ENCODE measurements around the gene WDCP.
A peak's percentile ranks its signal among the peaks of the same experiment; 100 is the strongest.
"Not testable (repeated sequence)": the region's sequence is repeated elsewhere in the genome, so short reads cannot be mapped to it uniquely, and the experiment has no call there.

Gene WDCP, protein sequence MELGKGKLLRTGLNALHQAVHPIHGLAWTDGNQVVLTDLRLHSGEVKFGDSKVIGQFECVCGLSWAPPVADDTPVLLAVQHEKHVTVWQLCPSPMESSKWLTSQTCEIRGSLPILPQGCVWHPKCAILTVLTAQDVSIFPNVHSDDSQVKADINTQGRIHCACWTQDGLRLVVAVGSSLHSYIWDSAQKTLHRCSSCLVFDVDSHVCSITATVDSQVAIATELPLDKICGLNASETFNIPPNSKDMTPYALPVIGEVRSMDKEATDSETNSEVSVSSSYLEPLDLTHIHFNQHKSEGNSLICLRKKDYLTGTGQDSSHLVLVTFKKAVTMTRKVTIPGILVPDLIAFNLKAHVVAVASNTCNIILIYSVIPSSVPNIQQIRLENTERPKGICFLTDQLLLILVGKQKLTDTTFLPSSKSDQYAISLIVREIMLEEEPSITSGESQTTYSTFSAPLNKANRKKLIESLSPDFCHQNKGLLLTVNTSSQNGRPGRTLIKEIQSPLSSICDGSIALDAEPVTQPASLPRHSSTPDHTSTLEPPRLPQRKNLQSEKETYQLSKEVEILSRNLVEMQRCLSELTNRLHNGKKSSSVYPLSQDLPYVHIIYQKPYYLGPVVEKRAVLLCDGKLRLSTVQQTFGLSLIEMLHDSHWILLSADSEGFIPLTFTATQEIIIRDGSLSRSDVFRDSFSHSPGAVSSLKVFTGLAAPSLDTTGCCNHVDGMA

DNA sequence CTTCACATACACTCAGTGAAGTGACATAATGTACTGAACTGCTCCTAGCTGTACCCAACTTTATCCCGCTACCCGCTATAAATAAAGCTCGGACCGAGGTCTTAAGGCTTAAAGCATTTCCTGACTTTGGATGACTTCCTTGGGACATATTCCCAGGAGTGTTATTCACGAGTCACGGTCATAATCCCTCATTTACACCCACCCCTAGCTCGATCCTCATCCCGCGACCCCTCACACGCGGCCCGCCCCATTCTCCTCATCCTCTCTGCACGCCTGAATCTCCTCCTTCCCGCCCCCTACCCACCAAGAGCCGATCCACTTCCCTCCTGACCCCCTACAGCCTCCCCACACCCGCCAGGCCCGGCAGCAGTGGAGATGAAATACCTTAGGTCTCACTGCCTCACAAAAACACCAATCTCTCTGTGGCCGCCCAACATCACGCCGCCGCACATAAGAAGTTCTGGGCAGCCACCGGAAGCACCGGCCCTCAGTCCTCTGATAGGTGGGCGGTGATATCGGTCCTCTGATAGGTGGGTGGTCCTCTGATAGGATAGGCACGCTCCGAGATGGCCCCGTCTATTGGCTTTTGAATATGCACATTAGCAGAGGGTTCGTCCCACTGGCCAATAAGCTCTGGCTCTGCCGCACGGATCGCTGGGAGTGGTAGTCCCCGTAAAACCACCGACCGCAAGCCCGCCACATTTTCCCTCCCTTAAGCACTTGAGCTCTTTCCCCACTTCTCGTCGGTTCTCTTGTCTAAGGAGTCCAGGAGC, at the start of gene WDCP:
Gene WDCP, minus strand, starts transcription at position 462 of the 773 bp plus-strand sequence. CDS start 7,897 bp downstream, outside the sequence.
- peak; percentile 98 for DNase-seq

DNA sequence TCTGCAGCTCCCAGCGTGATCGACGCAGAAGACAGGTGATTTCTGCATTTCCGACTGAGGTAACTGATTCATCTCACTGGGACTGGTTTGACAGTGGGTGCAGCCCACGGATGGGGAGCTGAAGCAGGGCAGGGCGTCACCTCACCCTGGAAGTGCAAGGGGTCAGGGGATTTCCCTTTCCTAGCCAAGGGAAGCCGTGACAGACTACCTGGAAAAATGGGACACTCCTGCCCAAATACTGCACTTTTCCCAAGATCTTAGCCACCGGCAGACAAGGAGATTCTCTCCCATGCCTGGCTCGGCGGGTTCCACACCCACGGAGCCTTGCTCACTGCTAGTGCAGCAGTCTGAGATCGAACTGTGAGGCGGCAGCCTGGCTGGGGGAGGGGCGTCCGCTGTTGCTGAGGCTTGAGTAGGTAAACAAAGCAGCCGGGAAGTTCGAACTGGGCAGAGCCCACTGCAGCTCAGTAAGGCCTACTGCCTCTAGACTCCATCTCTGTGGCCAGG, 48.0 kb upstream of the WDCP start:
- DNase-seq: not testable (repeated sequence)

DNA sequence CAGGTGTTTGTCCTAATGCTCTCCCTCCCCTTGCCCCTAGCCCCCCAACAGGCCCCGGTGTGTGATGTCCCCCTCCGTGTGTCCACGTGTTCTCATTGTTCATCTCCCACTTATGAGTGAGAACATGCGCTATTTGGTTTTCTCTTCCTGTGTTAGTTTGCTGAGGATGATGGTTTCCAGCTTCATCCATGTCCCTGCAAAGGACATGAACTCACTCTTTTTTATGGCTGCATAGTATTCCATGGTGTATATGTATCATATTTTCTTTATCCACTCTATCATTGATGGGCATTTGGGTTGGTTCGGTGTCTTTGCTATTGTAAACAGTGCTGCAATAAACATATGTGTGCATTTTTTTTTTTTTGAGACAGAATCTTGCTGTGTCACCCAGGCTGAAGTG, 46.1 kb upstream of the WDCP start:
- not testable (repeated sequence) for DNase-seq

DNA sequence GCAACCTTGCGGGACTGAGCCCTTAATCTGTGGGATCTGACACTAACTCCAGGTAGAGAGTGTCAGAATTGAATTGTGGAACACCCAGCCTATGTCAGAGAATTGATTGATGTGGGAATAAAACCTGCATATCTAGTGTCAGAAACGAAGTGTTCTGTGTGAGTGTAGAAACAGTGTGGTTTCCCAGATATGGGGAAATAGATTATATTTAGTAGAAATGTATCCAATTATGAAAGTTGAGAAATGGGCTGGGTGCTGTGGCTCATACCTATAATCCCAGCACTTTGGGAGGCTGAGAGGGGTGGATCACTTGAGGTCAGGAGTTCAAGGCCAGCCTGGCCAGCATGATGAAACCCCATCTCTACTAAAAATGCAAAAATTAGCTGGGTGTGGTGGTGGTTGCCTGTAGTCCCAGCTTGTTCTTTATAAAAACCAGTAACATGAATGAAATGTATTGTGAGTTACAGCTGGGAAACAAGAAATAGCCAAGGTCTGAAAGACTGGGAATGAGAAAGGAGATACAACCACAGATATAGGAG, 41.7 kb upstream of the WDCP start:
- no peak for DNase-seq

DNA sequence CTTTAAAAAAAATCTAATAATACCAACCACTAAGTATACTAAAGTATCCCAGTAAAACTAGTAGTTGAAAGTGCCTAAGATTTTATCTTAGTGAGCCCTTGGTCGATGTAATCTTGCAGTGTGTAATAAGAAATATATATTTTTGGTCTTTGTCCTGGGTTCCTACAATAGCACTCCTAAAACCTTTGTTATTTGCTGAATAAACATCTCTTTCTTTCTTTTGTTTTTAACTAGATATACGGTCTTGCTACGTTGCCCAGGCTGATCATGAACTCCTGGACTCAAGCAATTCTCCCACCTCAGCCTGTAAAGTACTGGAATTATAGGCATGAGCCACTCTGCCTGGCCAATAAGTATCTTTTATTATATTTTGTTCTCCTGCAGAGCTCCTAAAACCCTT, 39.8 kb upstream of the WDCP start:
- DNase-seq: no peak

DNA sequence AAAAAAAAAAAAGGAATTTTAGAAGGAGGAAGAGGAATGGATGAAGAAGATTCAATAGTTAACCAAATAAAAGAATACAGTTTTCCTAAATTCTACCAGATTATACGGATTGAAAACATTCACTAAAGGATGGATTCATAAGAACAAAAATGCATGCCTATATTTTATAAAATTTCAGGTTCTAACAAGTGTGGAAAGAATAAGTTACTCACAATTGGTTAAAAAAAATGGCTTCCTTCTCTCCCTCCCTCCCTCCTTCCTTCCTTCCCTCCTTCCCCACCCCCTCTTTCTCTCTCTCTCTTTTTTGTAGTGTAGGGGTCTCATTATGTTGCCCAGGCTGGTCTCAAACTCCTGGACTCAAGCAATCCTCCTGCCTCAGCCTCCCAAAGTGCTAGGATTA, 39.0 kb upstream of the WDCP start:
- DNase-seq: no peak

DNA sequence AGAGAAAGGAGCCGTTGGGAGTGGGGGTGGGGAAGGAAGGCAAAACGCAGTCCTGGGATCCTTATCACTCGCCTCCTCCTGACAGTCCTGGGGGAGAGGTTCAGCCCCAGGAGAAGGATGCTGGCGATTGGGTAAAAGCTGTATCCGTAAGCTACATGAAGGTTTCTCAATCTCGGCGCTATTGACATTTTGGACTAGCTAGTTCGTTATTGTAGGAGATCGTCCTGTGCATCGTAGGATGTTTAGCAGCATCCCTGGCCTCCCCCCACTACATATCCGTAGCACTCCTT, 38.0 kb upstream of the WDCP start:
- no peak for DNase-seq

DNA sequence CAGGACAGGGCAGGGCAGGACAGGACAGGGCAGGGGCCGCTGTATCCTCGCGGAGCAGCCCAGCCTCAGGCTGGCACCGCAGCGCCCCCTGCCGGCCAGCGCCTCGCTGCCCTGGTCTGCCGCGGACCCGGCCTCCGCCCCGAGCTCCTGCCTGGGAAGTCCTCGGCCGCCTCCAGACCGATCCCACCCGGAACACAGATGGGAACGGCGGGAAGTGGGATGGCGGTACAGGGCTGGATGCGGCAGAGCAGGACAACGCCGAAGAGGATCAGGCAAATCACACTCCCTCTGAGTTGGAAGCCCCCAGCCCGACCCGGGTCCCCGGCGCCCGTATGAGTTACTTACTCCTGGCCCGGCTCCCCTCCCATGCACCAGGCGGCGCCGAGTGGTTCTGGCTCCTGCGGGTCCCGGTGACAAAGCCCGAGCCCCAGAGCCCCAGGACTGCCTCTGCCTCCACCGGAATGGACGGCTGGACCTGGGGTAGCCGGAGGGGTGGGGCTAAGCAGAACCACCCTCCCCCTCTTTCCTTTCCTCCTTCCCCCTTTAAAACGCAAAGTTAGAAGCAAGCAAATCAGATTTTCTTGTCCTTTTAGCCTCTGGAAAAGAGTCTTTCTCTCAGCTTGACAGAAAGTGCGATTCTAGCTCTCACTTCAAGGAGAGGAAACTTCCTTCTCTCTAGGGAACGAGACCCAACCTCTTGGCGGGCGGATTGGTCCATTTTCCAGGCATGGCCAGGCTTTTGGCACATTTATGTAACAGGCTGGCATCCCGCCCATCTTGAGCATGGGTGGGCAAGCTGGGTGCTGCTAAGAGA, 37.4 kb upstream of the WDCP start, which contains the start of gene TP53I3:
Gene TP53I3, minus strand, starts transcription at position 449 of the 814 bp plus-strand sequence. CDS start 508 bp downstream, outside the sequence.
- peak; percentile 70 for DNase-seq

DNA sequence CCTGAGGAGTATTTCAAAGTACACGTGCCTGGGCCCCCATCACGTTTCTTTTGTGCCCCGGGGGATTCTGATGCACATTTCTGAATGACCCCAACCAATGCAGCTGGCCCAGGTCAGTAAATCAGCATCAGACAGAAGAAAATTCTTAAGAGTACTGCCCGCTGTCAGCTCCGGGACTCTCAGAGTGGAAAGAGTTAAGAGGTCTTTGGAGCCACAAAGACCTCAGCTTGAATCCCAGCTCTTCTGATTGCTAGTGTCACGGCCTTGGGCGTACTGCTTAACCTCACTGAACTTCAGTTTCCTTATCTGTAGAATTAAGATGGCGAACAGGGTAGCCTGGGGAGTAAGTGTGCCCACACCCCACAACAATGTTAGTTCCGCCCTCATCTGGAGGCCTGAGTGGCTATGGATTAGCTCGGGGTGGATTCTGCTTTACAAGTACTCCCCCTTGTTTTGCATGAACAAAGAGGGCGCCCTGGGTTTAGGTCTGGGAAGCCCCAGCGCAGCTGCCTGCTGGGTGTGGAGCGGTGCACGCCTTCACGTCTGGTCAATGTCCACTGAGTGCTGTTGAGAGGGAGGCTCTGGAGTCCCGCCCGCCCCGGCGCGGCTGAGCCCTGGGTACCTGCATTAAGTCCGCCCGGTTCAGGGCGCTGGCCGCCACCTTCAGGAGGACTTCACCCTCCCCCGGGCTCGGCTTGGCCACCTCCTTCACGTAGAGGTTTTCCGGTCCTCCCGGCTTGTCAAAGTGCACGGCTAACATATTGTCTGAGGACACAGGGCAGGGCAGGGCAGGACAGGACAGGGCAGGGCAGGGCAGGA, 36.6 kb upstream of the WDCP start:
- DNase-seq: peak; percentile 67

DNA sequence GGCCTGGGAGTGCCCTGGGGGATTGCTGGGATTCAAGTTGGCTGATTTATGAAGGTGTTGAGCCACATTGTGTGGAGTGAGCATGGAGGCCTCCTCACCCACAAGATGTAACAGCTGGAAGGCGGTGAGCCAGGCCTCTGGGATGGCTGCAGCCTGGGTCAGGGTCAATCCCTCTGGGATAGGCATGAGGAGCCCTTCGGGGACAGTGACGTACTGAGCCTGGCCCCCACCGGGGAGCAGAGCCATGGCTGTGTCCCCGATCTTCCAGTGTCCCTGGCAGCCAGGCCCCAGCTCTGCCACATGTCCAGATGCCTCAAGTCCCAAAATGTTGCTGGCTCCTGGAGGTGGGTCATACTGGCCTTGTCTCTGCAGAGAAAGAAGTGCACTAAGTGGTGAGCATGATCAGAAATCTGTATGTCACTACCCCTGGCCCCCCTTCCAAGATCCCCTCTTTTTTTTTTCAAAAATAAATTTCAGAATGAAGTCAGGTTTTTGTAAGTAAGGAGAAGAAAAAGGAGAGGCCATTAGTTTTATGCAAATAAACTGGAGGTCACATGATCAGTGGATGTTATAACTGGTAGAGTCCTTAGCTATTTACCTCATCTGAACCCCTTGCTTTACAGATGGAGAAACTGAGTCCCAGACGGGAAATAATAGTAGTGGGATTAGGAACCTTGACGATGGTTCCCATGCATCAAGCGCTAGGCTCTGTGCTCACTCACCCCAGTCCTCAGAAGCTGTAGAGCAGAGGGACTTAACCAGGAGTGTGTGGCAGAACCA, 35.8 kb upstream of the WDCP start:
- DNase-seq: no peak

DNA sequence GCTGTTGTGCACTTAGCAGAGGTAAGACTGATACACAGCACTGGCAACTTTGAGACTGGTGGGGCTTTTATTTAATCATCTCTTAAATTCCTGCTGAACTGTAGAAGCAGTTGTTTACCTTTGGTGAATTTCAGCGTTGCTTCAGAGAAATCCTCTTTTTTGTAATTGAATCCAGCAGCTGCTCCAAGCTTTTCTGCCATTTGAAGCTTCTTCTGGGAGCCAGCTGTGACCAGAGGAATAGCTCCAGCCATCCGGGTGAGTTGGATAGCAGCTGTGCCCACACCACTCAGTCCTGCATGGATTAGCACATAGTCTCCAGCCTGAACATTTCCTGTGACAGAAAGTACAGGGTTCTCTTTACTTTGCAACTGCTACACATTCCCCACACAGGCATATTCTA, 33.5 kb upstream of the WDCP start:
- peak; percentile 44 for DNase-seq

DNA sequence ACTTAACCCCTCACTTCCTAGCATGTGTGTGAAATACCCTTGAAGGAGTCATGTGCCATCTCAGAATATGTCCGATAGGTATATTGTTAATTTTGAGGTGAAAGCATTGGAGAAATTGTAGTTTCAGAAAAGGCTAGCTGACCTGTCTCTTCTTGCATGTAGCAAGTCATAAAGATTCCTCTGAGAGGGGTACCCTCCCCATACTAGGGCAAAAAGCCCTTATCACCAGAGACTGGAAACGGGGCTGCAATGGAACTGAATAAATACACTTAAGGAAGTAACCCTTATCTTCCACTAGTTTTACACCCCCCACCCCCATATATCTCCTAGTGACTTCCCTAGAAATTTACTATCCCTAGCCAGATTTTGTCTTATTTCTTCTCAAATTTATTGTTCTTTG, 30.7 kb upstream of the WDCP start:
- DNase-seq: no peak

DNA sequence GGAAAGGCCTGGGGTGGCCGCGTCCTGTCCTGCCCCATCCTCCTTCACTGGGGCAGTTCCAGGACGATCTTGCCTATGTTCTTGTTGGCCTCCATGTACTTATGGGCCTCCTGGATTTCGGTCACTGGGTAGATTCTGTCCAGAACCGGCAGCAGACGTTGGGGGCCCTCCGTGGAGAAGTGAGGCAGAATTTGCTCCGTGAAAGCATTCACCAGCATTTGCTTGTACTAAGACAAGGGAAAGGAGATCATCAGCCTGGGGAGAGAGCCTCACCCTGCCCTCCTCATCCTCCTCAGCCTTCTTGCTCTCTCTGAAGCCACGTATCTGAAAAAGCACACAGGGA, 30.3 kb upstream of the WDCP start:
- no peak for DNase-seq

DNA sequence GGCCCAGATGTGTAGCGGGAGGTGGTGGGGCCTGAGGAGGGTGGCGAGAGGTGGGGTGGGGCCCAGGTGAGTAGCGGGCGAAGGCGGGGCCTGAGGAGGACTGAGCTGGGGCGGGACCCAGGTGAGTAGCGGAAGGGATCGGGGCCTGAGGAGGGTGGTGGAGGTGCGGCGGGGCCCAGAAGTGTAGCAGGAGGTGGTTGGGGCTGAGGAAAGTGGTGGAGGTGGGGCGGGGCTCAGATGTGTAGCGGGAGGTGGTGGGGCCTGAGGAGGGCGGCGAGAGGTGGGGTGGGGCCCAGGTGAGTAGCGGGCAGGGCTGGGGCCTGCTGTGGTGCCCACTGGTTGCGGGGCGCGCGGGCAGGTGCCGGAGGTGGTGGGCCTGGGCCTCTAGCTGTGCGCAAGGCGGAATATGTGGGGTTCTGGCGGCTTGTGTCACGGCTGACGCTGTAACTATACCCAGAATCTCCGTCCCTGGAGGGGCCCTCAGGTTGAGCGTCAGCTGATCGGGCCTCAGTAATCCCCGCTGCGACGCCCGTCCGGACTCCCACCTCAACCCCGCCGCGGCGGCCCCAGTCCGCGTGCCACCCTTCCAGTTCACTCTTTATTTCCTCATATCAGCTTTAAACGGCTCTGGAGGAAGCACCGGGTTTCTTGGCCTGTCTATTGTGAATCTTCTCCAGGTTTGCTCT, 29.8 kb upstream of the WDCP start:
- no peak for DNase-seq

DNA sequence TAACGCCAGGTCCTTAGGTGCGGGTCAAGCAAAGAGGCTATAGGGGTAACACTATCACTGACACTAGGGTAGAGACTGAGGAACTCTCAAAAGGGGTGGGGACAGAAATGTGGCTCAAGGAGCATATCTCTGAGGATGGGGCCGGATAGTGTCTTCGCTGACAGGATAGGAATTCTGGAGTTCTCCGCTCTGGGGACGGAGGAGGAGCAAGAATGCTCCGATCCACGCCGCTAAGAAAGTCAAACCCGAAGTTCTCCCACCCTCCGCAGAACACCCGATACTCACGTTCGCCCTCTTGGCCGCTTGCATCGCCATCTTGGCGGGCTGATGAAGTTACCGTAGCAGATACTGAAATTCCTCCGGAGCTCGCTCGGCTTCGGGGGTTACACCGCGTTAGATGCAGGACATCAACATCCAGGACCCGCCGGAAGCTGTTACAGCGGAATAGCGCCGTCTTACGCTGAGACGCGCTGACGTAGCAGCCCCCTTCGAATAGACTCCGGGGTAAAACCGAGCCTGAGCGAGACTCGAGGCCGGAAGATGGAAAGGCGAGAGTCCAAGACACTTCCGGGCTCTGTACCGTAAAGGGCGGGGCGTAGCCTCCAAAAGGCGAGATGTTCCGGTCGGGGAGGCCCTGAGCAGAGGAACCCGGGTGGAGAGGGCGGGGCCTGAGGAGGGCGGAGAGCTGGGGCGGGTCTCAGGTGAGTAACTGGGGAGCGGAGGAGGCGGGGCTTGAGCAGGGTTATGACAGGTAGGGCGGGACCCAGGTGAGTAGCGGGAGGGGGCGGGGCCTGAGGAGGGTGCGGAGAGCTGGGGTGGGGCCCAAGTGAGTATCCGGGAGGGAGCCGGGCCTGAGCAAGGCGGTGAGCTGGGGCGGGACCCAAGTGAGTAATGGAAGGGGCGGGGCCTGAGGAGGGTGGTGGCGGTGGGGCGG, 29.0 kb upstream of the WDCP start, which contains the start of gene SF3B6:
Gene SF3B6, minus strand, starts transcription at position 412 of the 934 bp plus-strand sequence. Its CDS starts 97 bp downstream, at position 315.
- DNase-seq: peak; percentile 95

DNA sequence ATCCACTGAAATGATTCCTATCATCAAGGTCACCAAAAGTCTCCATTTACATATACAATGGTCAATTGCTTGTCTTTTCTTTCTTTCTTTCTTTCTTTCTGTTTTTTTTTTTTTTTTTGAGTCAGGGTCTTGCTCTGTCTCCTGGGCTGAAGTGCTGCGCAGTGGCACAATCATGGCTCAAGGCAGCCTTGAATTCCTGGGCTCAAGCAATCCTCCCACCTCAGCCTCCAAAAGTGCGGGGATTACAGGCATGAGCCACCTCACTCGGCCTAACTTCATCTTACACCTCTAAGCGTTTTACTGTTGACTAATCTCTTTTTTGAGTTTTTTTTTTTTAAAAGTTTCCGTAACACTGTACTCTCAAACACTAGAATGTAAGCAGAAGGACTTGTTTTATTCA, 28.1 kb upstream of the WDCP start:
- no peak for DNase-seq

DNA sequence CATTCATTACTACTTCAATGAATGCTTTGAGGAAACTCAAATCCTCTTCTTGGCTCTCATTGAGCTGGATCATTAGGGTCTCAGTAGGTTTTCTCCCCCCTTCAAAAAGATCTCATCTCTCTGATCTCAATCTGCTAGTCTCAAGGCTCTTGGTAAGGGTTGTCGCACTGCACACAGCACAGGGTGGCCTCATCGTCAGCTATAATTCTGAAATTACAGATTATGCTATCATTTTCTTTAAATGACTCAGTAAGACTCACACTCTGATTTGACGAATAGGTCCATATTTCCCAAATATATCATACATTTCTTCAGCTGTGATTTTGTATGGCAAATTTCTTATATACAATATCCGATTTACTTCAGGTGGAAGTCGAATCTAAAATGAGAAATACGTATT, 26.6 kb upstream of the WDCP start:
- DNase-seq: no peak

DNA sequence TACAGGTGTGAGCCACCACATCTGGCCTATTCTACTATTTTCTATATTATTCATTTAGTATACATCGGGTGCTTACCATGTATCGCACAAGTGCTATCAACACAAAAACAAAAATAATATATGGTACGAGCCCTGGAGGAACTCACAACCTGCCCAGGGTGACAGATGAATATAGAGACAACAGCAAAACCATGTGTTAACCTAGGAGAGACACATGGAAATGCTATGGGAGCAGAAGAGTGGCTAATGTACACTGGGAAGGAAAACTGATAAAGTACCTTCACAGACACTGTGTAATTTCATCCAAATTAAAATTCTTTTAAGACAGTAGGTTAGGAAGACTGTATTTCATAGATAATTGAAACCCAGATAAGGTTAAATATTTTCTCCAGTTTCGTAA, 25.1 kb upstream of the WDCP start:
- no peak for DNase-seq

DNA sequence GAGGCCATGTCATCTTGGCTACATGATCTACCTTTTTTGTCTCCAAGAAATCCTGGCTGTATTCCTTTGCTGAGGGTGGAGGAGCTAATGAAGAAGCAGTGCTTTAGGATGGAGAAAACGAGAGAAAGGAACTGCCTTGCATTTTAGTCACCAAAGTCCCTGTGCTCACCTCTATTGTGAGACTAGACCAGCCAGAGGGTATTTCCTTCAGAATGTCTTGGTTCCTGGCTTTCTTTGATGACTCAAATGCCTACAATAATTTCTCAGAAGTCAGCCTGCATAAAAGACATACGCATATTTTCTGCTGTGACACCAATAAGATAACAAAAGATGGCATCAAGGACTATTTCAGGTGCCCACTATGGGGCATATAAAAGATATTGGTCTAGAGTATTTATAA, 18.1 kb upstream of the WDCP start:
- no peak for DNase-seq

Measured in SHP77 treated with DMSO at 0.1 percent for 48 hours (cell line).